Measurements from ENCODE around the gene IFIT2.

- TF ChIP-seq EZH2phosphoT487 (IDR thresholded peaks at IDR 0.05; ENCODE audit: borderline replicate concordance) = no peak
- TF ChIP-seq POLR2AphosphoS5 (IDR thresholded peaks at IDR 0.05; ENCODE audit: low read depth, low read length) = no peak
- TF ChIP-seq CTCF (IDR thresholded peaks at IDR 0.05 in 2 of 3, conservative IDR thresholded peaks at IDR 0.05 in 1 of 3; ENCODE audit: borderline replicate concordance in 1 of 3, insufficient read depth in 1 of 3, low read depth in 2 of 3, low read length in 2 of 3) = no peak
- TF ChIP-seq REST (IDR thresholded peaks at IDR 0.05; ENCODE audit: low read depth) = no peak
- TF ChIP-seq TCF7L2 (IDR thresholded peaks at IDR 0.05; ENCODE audit: borderline replicate concordance, extremely low read depth, insufficient read depth, insufficient read length) = no peak
- TF ChIP-seq RAD21 (IDR thresholded peaks at IDR 0.05; ENCODE audit: low read depth) = no peak
- no peak for TF ChIP-seq ZFX (IDR thresholded peaks at IDR 0.05)
- TF ChIP-seq, protein P1, sequence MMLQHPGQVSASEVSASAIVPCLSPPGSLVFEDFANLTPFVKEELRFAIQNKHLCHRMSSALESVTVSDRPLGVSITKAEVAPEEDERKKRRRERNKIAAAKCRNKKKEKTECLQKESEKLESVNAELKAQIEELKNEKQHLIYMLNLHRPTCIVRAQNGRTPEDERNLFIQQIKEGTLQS (IDR thresholded peaks at IDR 0.05) = no peak
- no peak for TF ChIP-seq CEBPB (IDR thresholded peaks at IDR 0.05; ENCODE audit: low read depth)
- no peak for TF ChIP-seq EZH2 (IDR thresholded peaks at IDR 0.05)
- no peak for TF ChIP-seq POLR2A (IDR thresholded peaks at IDR 0.05; ENCODE audit: borderline replicate concordance, extremely low read depth, insufficient read depth, insufficient read length)
- TF ChIP-seq FOSL1 (IDR thresholded peaks at IDR 0.05; ENCODE audit: low read depth) = no peak
- no peak for TF ChIP-seq YY1 (IDR thresholded peaks at IDR 0.05; ENCODE audit: extremely low read depth, insufficient replicate concordance, low read depth, low read length)
Observed at GRCh38 chr10:89252225-89252585, 49.6 kb upstream of the IFIT2 start.

Data from HCT116 (cell line).